ENCODE measurements around the gene EPHX1. TPM values are rescaled to one million over a fixed set of nuclear protein-coding genes. Genes with fewer than 3 reads are reported as not detected.

EPHX1 gene
- total RNA-seq, 1 experiment from 2014 or later: 54.6 TPM

DNA sequence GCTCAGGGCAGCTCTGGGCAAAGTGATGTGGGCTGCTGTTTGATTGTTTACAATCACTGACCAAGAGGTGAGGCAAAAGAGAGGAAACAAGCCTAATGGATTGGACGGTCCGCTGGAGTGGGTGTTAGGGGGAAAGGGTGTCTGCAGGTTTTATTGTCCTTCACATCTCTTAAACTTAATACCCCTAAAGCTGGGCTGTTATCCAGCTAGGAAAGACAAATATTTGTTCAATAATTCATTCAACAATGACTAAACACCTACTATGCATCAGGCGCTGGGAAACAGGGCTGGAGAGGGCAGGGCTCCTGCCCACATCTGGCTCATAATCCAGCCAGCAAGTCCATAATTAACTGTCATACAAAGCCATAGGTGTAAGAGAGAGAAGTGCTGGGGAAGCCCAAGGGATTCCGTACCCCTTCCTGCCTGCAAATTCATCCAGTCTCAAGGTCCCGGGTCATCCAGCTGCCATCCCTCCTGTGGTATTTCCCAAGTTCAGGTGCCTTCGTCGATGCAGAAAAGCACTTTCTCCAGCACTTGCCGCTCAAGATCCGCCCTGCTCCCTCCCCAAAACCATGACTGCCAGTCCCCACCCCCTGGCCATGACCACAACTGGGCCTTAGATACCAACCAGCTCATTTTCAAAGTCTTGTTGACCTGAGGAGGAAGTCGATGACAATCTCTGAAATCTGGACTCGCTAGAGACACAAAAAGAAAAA, 61.6 kb downstream of the EPHX1 start:
- H3K36me3 ChIP-seq (ENCODE audit: low read depth, low read length): peaks cover 53% of the 10 kb centered on the region
- H3K9me3 ChIP-seq (ENCODE audit: low read length): no peaks in the 10 kb centered on the region
- H3K9ac ChIP-seq (ENCODE audit: low read length): peak overlapping the region; percentile 51
- peaks cover 68% of the 10 kb centered on the region for H3K4me1 ChIP-seq (ENCODE audit: insufficient read depth, low read length)
- peaks cover 34% of the 10 kb centered on the region for H3K79me2 ChIP-seq (ENCODE audit: low read length)
- ChIA-PET POLR2A (ENCODE audit: unreplicated experiment) (interaction anchor here (0.6 to 2.0 kb wide), 8 partner anchors 10 to 1649 kb away, joined by 3 to 16 read pairs (median 9); partner anchors contain the start of genes LEFTY1, PYCR2 and TMEM63A), CTCF (interaction anchor here (0.5 to 1.5 kb wide), 10 partner anchors 9 to 1327 kb away, joined by 3 to 11 read pairs (median 4); partner anchors contain the start of genes SRP9 and TMEM63A)
- ATAC-seq (peak; percentile 86), DNase-seq (peak; percentile 99)
- no peak for TF ChIP-seq CTCF (conservative IDR thresholded peaks at IDR 0.05; ENCODE audit: low read depth, low read length)
- no peak for TF ChIP-seq EZH2phosphoT487 (IDR thresholded peaks at IDR 0.05; ENCODE audit: borderline replicate concordance, low read length)
- TF ChIP-seq EZH2 (IDR thresholded peaks at IDR 0.05; ENCODE audit: low read length, unreplicated experiment): no peak
- H3K27me3 ChIP-seq (ENCODE audit: low read length): no peaks in the 10 kb centered on the region
- peaks cover 19% of the 10 kb centered on the region for H3F3A ChIP-seq (ENCODE audit: low read length, unreplicated experiment)
- H3K4me2 ChIP-seq (ENCODE audit: low read length): peak overlapping the region; percentile 72
- BruUV-seq (replicated peaks): no TSS peak
- peak overlapping the region; percentile 92 for H3K27ac ChIP-seq (ENCODE audit: low read length)
- peaks cover 12% of the 10 kb centered on the region; the same call in 1 of the 2 replicates for H4K20me1 ChIP-seq (ENCODE audit: low read length)
- H3K4me3 ChIP-seq (ENCODE audit: low read length): peak overlapping the region; percentile 26
- no peak overlapping the region for H2AFZ ChIP-seq (ENCODE audit: low read length)
- no peaks in the 10 kb centered on the region for H3K9me2 ChIP-seq (replicated peaks; ENCODE audit: low read length)
- intact Hi-C loops (cut with micrococcal nuclease): loop anchor here (1.0 kb wide), 2 partner anchors 49 to 53 kb away; partner anchors contain the start of gene PYCR2

GRCh38 chr1:225872075-225872430, 62.1 kb downstream of the EPHX1 start:
- ATAC-seq (no peak), DNase-seq (peak; percentile 57)
- H4K20me1 ChIP-seq (ENCODE audit: low read length): peaks cover 10% of the 10 kb centered on the region; the same call in 1 of the 2 replicates
- H3K9me3 ChIP-seq (ENCODE audit: low read length): no peaks in the 10 kb centered on the region
- ChIA-PET CTCF (interaction anchor here (0.5 to 1.5 kb wide), 6 partner anchors 9 to 115 kb away, joined by 3 to 11 read pairs (median 5); partner anchors contain the start of genes SRP9 and TMEM63A), POLR2A (ENCODE audit: unreplicated experiment) (interaction anchor here (0.6 to 2.0 kb wide), 6 partner anchors 9 to 1649 kb away, joined by 3 to 16 read pairs (median 10); partner anchors contain the start of genes LEFTY1, PYCR2 and TMEM63A)
- no TSS peak for BruUV-seq (replicated peaks)
- peaks cover 68% of the 10 kb centered on the region for H3K4me1 ChIP-seq (ENCODE audit: insufficient read depth, low read length)
- H3K27me3 ChIP-seq (ENCODE audit: low read length): no peaks in the 10 kb centered on the region
- intact Hi-C loops (cut with micrococcal nuclease): no loop called here
- H3K4me2 ChIP-seq (ENCODE audit: low read length): peak overlapping the region; percentile 68
- peaks cover 50% of the 10 kb centered on the region for H3K36me3 ChIP-seq (ENCODE audit: low read depth, low read length)
- H3F3A ChIP-seq (ENCODE audit: low read length, unreplicated experiment): peaks cover 17% of the 10 kb centered on the region
- H3K79me2 ChIP-seq (ENCODE audit: low read length): peaks cover 39% of the 10 kb centered on the region
- no peaks in the 10 kb centered on the region for H3K9me2 ChIP-seq (replicated peaks; ENCODE audit: low read length)
- TF ChIP-seq CTCF (conservative IDR thresholded peaks at IDR 0.05; ENCODE audit: low read depth, low read length): no peak
- no peak for TF ChIP-seq EZH2phosphoT487 (IDR thresholded peaks at IDR 0.05; ENCODE audit: borderline replicate concordance, low read length)
- no peak for TF ChIP-seq EZH2 (IDR thresholded peaks at IDR 0.05; ENCODE audit: low read length, unreplicated experiment)
- peak overlapping the region; percentile 92 for H3K27ac ChIP-seq (ENCODE audit: low read length)
- H3K4me3 ChIP-seq (ENCODE audit: low read length): peak overlapping the region; percentile 26
- H3K9ac ChIP-seq (ENCODE audit: low read length): peak overlapping the region; percentile 51
- no peak overlapping the region for H2AFZ ChIP-seq (ENCODE audit: low read length)
